Large intestine (tissue), 1 donor: ENCODE data around the gene EOLA2. TPM values are rescaled to one million over a fixed set of nuclear protein-coding genes. Genes with fewer than 3 reads are reported as not detected.

Source experiments
- polyA plus RNA-seq: library from polyadenylated mRNA; unstranded; fragments of 120-200 nt; gene quantifications from one replicate; pipeline ENCODE4 v1.2.1, GENCODE V29; 2013

The EOLA2 gene
- polyA plus RNA-seq, 1 donor: 29.9 TPM

Other genes starting within 250 kb of the EOLA2 start
- not detected for gene MAGEA11, start 226.4 kb downstream of the EOLA2 start, polyA plus RNA-seq
- 3.1 TPM for gene HSFX1, start 164.4 kb downstream of the EOLA2 start, polyA plus RNA-seq
- not detected for gene MAGEA9, start 156.6 kb downstream of the EOLA2 start, polyA plus RNA-seq
- gene MAGEA8, start 57.3 kb downstream of the EOLA2 start, polyA plus RNA-seq: 0.12 TPM
- 0.15 TPM for gene HSFX4, start 8.9 kb downstream of the EOLA2 start, polyA plus RNA-seq